GM04504 (cell line): ENCODE results near the gene STRIT1.
A peak's percentile ranks its signal among the peaks of the same experiment; 100 is the strongest.
"Not testable (repeated sequence)": the region's sequence is repeated elsewhere in the genome, so short reads cannot be mapped to it uniquely, and the experiment has no call there.

Experiments
- DNase-seq: peaks from one replicate; pipeline ENCODE4 v3.0.0-alpha.2; 2012; ENCODE audit warnings: low read depth

Gene STRIT1

GRCh38 chr3:155313300-155313699, 19.8 kb upstream of the STRIT1 start:
- DNase-seq, result peak; percentile 51

- no peak for DNase-seq
Measured at GRCh38 chr3:155312781-155313180, 19.3 kb upstream of the STRIT1 start.

- no peak for DNase-seq
Measured at GRCh38 chr3:155309581-155309980, 16.1 kb upstream of the STRIT1 start.

- DNase-seq, result no peak
Measured at GRCh38 chr3:155308831-155309230, 15.3 kb upstream of the STRIT1 start.

GRCh38 chr3:155307183-155307582, 13.7 kb upstream of the STRIT1 start:
- no peak for DNase-seq

GRCh38 chr3:155304394-155304793, 10.9 kb upstream of the STRIT1 start:
- DNase-seq, result no peak

GRCh38 chr3:155303540-155304097, 10.1 kb upstream of the STRIT1 start:
- DNase-seq, result no peak

GRCh38 chr3:155302891-155303290, 9.4 kb upstream of the STRIT1 start:
- no peak for DNase-seq

- no peak for DNase-seq
Measured at GRCh38 chr3:155302481-155302880, 9.0 kb upstream of the STRIT1 start.

- DNase-seq, result no peak
Measured at GRCh38 chr3:155297100-155297499, 3.6 kb upstream of the STRIT1 start.

GRCh38 chr3:155296413-155296812, 2.9 kb upstream of the STRIT1 start:
- DNase-seq, result no peak

- DNase-seq, result no peak
Measured at GRCh38 chr3:155292693-155293092, 790 bp downstream of the STRIT1 start.

- peak; percentile 23 for DNase-seq
Measured at GRCh38 chr3:155292133-155292532, 1.4 kb downstream of the STRIT1 start.

- no peak for DNase-seq
Measured at GRCh38 chr3:155286736-155287135, 6.7 kb downstream of the STRIT1 start.

GRCh38 chr3:155285936-155286335, 7.5 kb downstream of the STRIT1 start:
- no peak for DNase-seq

- DNase-seq, result no peak
Measured at GRCh38 chr3:155283092-155284056, 10.1 kb downstream of the STRIT1 start.

GRCh38 chr3:155282385-155283091, 10.9 kb downstream of the STRIT1 start:
- DNase-seq, result peak; percentile 35

- no peak for DNase-seq
Measured at GRCh38 chr3:155281912-155282311, 11.6 kb downstream of the STRIT1 start.

GRCh38 chr3:155276089-155276488, 17.4 kb downstream of the STRIT1 start:
- not testable (repeated sequence) for DNase-seq

- not testable (repeated sequence) for DNase-seq
Measured at GRCh38 chr3:155275159-155275754, 18.2 kb downstream of the STRIT1 start.

- not testable (repeated sequence) for DNase-seq
Measured at GRCh38 chr3:155274435-155274834, 19.0 kb downstream of the STRIT1 start.

- no peak for DNase-seq
Measured at GRCh38 chr3:155271343-155271613, 22.2 kb downstream of the STRIT1 start.
